Activated T-cell treated with anti-CD3 and anti-CD28 coated beads for 24 hours (primary cell): ENCODE measurements around the gene NTM.
"Not testable (repeated sequence)": the region's sequence is repeated elsewhere in the genome, so short reads cannot be mapped to it uniquely, and the experiment has no call there.

ENCODE experiments used
- DNase-seq: peaks from one replicate; pipeline ENCODE4 v3.0.0-alpha.2; 2020; ENCODE audit warnings: low read depth

NTM gene

GRCh38 chr11:131422029-131422428 is 51.6 kb downstream of the NTM start:
- DNase-seq = no peak

GRCh38 chr11:131422496-131422895 is 52.1 kb downstream of the NTM start:
- no peak for DNase-seq

GRCh38 chr11:131423688-131424087 is 53.3 kb downstream of the NTM start:
- DNase-seq = no peak

- DNase-seq = not testable (repeated sequence)
These were observed 54.0 kb downstream of the NTM start for GRCh38 chr11:131424257-131424876.

- no peak for DNase-seq
These were observed 54.9 kb downstream of the NTM start for GRCh38 chr11:131425285-131425684.

GRCh38 chr11:131428853-131429252 is 58.4 kb downstream of the NTM start:
- DNase-seq = no peak

GRCh38 chr11:131430473-131431208 is 60.2 kb downstream of the NTM start:
- no peak for DNase-seq

- no peak for DNase-seq
These were observed 70.8 kb downstream of the NTM start for GRCh38 chr11:131441051-131441810.

GRCh38 chr11:131446590-131447275 is 76.3 kb downstream of the NTM start:
- DNase-seq = no peak

GRCh38 chr11:131447277-131447815 is 76.9 kb downstream of the NTM start:
- DNase-seq = no peak

GRCh38 chr11:131447898-131448297 is 77.5 kb downstream of the NTM start:
- no peak for DNase-seq

- no peak for DNase-seq
These were observed 78.9 kb downstream of the NTM start for GRCh38 chr11:131449036-131450019.

GRCh38 chr11:131454490-131454889 is 84.1 kb downstream of the NTM start:
- DNase-seq = no peak

- DNase-seq = no peak
These were observed 84.6 kb downstream of the NTM start for GRCh38 chr11:131454989-131455388.

- no peak for DNase-seq
These were observed 85.7 kb downstream of the NTM start for GRCh38 chr11:131455843-131456704.

GRCh38 chr11:131457163-131457562 is 86.7 kb downstream of the NTM start:
- DNase-seq = no peak

- no peak for DNase-seq
These were observed 88.0 kb downstream of the NTM start for GRCh38 chr11:131458421-131458820.

- DNase-seq = no peak
These were observed 90.5 kb downstream of the NTM start for GRCh38 chr11:131460931-131461330.

- DNase-seq = no peak
These were observed 92.2 kb downstream of the NTM start for GRCh38 chr11:131462622-131463021.

GRCh38 chr11:131463162-131463561 is 92.7 kb downstream of the NTM start:
- DNase-seq = no peak
